GM21515 (cell line): ENCODE data around the gene STK16.

ENCODE experiments used
- ATAC-seq: cut with Tn5 transposase; IDR thresholded peaks from one replicate; pipeline ENCODE4 v1.9.1; 2021; ENCODE audit not compliant: unreplicated experiment

The STK16 gene

GRCh38 chr2:219213486-219214071 is 31.7 kb upstream of the STK16 start:
- no peak for ATAC-seq

DNA sequence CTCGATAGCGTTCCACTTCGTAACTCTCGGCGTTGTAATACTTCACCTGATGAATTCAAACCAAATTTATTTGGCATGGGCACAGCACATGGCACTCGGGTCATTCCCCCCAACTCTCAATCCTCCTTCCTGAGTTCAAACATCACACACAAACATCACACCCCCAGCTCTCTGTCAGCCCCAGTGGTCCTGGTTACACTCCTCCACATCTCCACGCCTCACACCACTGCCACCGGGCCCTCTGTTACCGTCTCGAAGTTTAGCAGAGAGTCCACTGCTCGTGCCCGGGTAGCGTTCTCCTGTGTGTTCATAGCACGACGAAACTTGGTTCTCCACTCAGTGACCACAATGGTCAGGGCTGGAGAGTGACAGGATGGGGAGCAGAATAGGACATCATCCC is 31.1 kb upstream of the STK16 start:
- no peak for ATAC-seq

- no peak for ATAC-seq
These were observed 30.5 kb upstream of the STK16 start for GRCh38 chr2:219214786-219215185.

- no peak for ATAC-seq
These were observed 29.3 kb upstream of the STK16 start for GRCh38 chr2:219215871-219216534.

GRCh38 chr2:219216535-219216915 is 28.8 kb upstream of the STK16 start:
- ATAC-seq: no peak

- ATAC-seq: peak; percentile 25
These were observed 27.0 kb upstream of the STK16 start for GRCh38 chr2:219218217-219218731.

- ATAC-seq: peak; percentile 72
These were observed 26.3 kb upstream of the STK16 start, which contains the start of gene ABCB6 for GRCh38 chr2:219218732-219219701. ABCB6 (minus strand) TSS chr2:219218958; CDS start chr2:219218673, 285 bp downstream.

DNA sequence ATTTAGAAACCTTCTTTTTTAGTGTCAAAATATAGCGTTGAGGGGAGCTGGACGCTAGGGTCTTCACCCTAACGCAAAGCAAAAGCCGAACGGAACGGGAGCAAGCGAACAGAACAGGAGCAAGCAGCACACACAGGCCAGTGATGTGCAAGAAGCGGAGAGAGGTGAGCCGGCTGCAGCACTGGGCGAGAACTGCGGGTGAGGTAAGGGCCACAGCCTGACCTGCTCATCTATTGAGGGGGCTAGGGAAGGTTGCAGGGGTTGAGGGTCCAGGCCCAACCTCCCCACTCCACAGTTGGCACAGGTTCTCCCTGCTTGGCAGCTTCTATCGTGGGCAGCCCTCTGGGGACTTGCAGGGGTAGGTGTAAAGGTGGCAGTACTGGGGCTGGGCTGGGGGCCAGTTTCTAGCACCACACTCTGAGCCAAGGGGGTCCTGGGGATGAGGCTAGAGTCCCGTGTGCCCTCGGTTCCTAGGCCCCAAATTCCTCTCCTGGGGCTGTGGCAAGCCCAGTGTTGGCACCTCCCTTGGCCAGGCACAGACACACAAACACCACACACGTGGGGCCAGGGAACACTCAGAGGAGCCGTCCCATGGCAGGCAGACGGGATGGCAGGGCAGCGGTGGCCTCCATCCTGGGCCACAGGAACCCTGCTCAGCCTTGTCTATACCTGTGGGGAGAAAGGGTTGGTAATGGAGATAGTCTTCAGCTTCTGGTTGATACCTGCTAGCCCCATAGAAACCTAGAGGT is 25.3 kb upstream of the STK16 start:
- ATAC-seq: no peak

- ATAC-seq: no peak
These were observed 24.5 kb upstream of the STK16 start for GRCh38 chr2:219220652-219221402.

DNA sequence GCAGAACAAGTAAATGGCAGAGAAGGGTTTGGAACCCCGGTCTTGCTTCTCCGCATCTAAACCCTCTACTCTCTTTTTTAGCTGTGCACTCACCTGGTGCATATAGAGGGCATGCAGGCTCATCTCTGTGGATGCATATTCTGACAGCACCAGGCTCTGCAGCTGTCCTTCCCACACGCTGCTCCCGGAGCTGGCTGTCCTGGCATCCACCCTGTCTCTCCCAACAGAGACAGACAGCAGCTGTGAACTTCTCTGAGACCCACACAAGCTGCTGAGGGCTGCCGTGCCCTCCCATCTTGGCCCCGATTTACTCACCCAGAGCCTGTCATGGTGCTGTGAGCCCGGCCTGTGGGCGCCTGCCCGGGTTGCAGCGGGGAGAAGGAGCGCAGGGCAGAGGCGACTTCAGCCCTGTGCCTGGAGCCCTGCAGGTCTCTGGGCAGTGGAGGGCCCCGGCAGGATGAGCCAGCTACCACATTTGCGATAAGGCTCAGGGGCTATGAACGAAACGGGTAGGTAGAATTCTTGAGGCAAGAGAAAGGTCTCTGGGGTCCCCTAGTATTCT is 23.2 kb upstream of the STK16 start:
- ATAC-seq: no peak

GRCh38 chr2:219223831-219224610 is 21.3 kb upstream of the STK16 start:
- no peak for ATAC-seq

DNA sequence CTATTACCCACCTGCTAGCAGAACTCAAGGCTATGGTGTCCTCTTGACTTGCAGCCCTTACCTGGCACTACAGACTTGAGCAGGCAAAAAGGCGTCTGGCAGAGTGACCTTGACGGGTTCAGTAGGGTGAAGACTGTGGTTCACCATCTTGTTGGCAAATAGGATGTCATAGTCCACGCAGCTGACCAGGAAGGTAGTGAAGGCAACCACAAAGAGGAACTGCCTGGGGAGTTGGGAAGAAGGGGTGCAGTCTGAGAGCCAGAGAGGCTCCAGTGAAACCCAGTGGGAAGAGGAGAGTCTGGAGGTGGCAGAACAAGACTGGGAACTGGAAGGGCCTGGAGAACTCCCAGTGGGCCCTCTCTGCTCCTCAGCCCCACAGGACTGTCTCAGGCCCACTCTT is 19.9 kb upstream of the STK16 start:
- no peak for ATAC-seq

- peak; percentile 0 for ATAC-seq
These were observed 17.0 kb upstream of the STK16 start for GRCh38 chr2:219228041-219228910.

DNA sequence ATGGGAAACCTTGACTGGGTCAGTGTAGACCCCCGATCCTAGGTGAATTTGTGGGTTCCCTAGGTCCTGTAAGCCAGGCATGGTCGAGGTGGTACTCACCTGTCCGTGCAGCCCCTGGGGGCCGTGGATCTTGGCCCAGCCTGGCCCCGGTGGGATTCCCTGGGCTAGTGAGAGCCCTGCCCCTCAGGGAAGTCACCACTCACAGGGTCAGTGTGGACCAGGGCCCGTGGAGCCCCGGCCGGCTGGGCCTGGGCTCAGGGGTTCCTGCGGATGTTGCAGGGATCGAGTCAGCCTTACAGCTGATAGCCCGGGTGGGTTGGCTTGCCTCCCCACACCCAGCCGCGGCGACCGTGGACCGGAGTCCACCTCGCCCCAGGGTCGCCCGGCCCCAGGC is 16.4 kb upstream of the STK16 start:
- no peak for ATAC-seq

DNA sequence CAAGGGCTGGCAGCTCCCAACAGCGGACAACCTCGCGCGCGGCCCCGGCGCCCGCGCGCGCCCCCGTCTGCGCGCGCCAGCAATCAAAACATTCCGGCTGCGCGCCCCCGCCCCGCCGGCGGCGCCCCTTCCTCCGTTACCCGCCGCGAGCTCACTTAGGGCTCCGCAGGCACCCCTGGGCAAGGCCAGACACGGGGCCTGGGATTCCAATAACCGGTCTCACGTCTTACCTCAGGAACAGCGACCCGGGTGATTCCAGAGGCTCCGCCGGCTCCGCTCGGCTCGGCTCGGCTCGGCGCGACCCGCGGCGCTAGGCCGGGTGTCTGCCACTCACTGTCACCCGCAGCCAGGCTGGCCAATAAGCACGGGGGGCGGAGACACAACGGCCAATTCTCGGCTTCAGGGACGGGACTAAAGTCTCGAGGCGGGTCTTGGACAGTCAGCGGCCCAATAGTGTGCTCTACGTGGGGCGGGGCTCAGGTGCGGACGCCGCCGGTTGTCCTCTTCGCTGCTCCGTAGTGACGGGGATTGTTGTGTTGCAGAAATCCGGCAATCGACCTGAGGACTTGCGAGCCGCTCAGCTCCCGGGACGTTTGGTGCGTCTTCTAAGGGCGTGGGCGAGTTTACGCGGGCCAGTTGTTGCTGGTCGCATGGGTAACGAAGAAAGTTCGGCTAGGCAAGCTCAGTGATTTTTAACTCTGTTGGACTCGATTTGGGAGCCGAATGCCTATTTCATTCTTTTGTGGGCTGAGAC is 15.8 kb upstream of the STK16 start, which contains the start of the genes ANKZF1 and ATG9A:
Gene ANKZF1, plus strand, starts transcription at position 502 of the 754 bp plus-strand sequence. CDS start 452 bp downstream, outside the sequence.
Gene ATG9A, minus strand, starts transcription at position 332 of the 754 bp plus-strand sequence. CDS start 1,612 bp downstream, outside the sequence.
- peak; percentile 97 for ATAC-seq

- ATAC-seq: peak; percentile 22
These were observed 15.2 kb upstream of the STK16 start for GRCh38 chr2:219230059-219230540.

GRCh38 chr2:219234331-219234730 is 10.9 kb upstream of the STK16 start:
- no peak for ATAC-seq
